GM18502 (cell line): ENCODE results near the gene NUP188.

Source experiments
- ATAC-seq: cut with Tn5 transposase; IDR thresholded peaks from one replicate; pipeline ENCODE4 v1.9.1; 2021; ENCODE audit warnings: mild to moderate bottlenecking; ENCODE audit not compliant: unreplicated experiment, poor library complexity

The NUP188 gene

GRCh38 chr9:128913995-128914772 lies 33.3 kb upstream of the NUP188 start:
- no peak for ATAC-seq

GRCh38 chr9:128916204-128916603 lies 31.3 kb upstream of the NUP188 start:
- ATAC-seq: no peak

- no peak for ATAC-seq
Observed at GRCh38 chr9:128916745-128917144, 30.8 kb upstream of the NUP188 start.

GRCh38 chr9:128917151-128917849 lies 30.2 kb upstream of the NUP188 start:
- no peak for ATAC-seq

GRCh38 chr9:128918921-128919320 lies 28.6 kb upstream of the NUP188 start:
- ATAC-seq: no peak

- ATAC-seq: no peak
Observed at GRCh38 chr9:128919402-128920089, 28.0 kb upstream of the NUP188 start.

- no peak for ATAC-seq
Observed at GRCh38 chr9:128920381-128921058, 27.0 kb upstream of the NUP188 start, which contains the start of gene PHYHD1. Gene PHYHD1, plus strand, starts transcription at chr9:128920982. Its CDS starts 1,342 bp downstream, at chr9:128922324.

GRCh38 chr9:128921881-128922763 lies 25.4 kb upstream of the NUP188 start:
- no peak for ATAC-seq

GRCh38 chr9:128923493-128923883 lies 24.0 kb upstream of the NUP188 start:
- no peak for ATAC-seq

- ATAC-seq: no peak
Observed at GRCh38 chr9:128927731-128928411, 19.6 kb upstream of the NUP188 start.

GRCh38 chr9:128928624-128929023 lies 18.9 kb upstream of the NUP188 start:
- ATAC-seq: no peak

- no peak for ATAC-seq
Observed at GRCh38 chr9:128929560-128929959, 17.9 kb upstream of the NUP188 start.

- no peak for ATAC-seq
Observed at GRCh38 chr9:128933731-128934130, 13.8 kb upstream of the NUP188 start.

GRCh38 chr9:128936171-128936865 lies 11.2 kb upstream of the NUP188 start:
- ATAC-seq: no peak

- no peak for ATAC-seq
Observed at GRCh38 chr9:128937310-128938165, 10.0 kb upstream of the NUP188 start.

GRCh38 chr9:128940271-128940921 lies 7.1 kb upstream of the NUP188 start:
- ATAC-seq: no peak
